DND-41 (cell line): Measurements from ENCODE around the gene TRPM3.

Source experiments
- EZH2 ChIP-seq: IDR thresholded peaks from 3 replicates; pipeline ENCODE4 v1.6.1; 2012; ENCODE audit warnings: borderline replicate concordance, low read depth, mild to moderate bottlenecking, moderate library complexity, low read length, inconsistent platforms; ENCODE audit not compliant: severe bottlenecking
- TF ChIP-seq, protein P1 (sequence below): IDR thresholded peaks from 2 replicates; pipeline ENCODE4 v1.5.1; 2012; ENCODE audit warnings: borderline replicate concordance, low read length, moderate library complexity, mild to moderate bottlenecking; ENCODE audit not compliant: poor library complexity, severe bottlenecking; ENCODE audit errors: extremely low read depth

DNA sequence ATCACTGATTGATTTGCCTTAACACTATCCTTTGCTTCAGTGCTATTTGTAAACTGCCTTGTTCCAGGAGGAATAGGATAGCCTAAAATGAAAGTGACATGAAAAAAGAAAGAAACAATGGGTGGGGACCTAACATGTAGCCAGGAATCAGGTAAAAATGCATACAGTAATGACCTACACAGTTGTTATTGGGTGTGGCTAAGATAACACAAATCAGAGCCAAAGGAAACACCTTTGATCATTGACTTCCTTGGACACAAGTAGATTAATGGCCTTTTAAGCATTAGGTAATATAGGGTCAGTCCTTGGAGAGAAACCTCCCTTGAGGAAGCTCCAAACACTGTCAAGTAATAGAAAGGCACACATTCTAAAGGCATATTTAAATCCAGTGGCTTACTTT, 220.4 kb downstream of the TRPM3 start:
- TF ChIP-seq, protein P1, sequence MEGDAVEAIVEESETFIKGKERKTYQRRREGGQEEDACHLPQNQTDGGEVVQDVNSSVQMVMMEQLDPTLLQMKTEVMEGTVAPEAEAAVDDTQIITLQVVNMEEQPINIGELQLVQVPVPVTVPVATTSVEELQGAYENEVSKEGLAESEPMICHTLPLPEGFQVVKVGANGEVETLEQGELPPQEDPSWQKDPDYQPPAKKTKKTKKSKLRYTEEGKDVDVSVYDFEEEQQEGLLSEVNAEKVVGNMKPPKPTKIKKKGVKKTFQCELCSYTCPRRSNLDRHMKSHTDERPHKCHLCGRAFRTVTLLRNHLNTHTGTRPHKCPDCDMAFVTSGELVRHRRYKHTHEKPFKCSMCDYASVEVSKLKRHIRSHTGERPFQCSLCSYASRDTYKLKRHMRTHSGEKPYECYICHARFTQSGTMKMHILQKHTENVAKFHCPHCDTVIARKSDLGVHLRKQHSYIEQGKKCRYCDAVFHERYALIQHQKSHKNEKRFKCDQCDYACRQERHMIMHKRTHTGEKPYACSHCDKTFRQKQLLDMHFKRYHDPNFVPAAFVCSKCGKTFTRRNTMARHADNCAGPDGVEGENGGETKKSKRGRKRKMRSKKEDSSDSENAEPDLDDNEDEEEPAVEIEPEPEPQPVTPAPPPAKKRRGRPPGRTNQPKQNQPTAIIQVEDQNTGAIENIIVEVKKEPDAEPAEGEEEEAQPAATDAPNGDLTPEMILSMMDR: no peak
- TF ChIP-seq EZH2: no peak
